NCI-H128 (cell line): Measurements from ENCODE around the gene CLEC9A.

Source experiments
- DNase-seq: peaks from one replicate; lab custom pipeline; 2025; ENCODE audit not compliant: unreplicated experiment; lab: John Stamatoyannopoulos, UW

Gene CLEC9A

DNA sequence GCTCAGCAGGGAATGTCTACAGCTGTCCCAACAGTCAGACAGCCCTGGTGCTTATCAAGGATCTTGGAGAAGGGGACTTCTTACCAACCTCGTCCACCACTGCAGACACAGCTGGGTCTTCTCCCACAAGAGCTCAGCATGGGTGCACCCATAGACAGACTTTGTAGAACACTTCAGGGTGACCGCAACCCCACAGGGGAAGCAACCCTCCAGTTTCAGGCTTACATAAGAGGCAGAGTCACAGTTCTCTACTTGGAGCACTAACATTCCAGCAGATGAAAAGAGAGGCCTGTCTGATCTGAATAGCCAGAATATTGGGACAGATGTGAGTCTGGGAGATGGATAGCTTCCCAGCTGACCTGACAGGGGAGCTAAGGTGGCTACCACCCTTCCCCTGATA, 71.8 kb downstream of the CLEC9A start:
- DNase-seq: no peak

DNA sequence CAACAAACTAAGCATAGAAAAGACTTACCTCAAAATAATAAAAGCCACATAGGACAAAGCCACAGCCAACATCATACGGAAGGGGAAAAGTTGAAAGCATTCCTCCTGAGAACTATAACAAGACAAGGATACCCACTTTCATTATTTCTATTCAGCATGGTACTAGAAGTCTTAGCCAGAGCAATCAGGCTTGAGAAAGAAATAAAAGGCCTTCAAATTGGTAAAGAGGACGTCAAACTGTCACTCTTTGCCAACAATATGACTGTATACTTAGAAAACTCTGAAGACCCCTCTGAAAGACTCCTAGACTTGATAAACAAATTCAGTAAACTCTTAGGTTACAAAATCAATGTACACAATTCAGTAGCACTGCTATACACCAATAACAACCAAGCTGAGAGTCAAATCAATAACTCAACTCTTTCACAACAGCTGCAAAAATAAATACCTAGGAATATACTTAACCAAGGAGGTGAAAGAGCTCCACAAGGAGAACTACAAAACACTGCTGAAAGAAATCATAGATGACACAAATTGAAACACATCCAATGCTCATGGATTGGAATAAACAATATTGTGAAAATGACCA, 79.9 kb downstream of the CLEC9A start:
- DNase-seq: no peak

DNA sequence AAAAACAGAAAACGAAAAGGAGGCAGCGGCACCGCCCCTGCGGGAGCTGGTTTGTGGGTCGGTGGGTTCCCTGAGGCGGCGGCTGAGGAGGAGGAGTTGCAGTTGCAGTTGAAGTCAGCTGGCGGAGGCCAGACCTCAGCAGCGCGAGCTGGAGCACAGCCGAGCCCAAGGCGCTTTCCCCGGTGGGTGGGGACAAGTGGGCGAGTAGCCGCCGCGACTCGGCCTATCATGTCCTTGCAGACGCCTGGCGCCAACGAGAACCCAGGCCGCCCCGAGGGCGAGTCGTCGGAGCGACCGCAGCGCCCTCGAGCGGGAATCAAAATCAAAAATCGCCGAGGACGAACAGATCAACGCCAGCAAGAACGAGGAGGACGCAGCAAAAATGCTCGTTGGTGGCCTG, 81.0 kb downstream of the CLEC9A start:
- DNase-seq: no peak

DNA sequence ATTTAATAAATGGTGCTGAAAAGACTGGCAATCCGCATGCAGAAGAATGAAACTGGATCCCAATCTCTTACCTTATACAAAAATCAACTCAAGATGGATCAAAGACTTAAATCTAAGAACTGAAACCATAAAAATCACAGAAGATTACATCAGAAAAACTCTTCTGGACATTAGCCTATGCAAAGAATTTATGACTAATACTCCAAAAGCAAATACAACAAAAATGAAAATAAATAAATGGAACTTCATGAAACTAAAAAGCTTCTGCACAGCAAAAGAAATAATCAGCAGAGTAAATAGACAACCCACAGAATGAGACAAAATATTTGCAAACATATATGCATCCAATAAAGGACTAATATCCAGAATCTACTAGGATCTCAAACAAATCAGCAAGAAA, 82.6 kb downstream of the CLEC9A start:
- no peak for DNase-seq

DNA sequence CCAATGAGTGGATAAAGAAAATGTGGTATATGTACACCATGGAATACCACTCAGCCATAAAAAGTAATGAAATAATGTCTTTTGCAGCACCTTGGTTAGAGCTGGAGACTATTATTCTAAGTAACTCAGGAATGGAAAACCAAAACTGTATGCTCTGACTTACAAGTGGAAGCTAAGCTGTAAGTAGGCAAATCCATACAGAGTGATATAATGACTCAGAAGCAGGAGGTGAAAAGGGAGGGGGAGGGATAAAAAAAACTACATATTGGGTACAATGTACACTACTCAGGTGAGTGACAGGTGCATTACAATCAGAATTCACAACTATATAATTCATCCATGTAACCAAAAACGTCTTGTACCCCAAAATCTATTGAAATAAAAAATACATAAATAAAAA, 83.4 kb downstream of the CLEC9A start:
- no peak for DNase-seq

DNA sequence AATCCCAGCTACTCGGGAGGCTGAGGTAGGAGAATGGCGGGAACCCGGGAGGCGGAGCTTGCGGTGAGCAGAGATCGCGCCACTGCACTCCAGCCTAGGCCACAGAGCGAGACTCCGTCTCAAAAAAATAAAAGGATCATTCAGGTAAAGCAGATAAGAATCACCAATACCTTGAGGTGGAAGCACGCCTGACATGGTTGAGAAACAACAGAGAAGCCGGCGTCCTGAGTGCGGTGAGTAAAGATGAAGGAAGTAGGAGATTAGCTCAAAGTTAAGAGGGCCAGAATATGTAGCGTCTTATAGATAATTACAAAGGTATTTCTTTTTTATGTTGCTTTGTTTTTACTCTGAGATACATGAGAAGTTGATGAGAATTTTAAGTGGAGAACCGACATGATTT, 84.8 kb downstream of the CLEC9A start:
- DNase-seq: no peak
